Measurements from ENCODE around the gene PSD4. TPM values are rescaled to one million over a fixed set of nuclear protein-coding genes. Genes with fewer than 3 reads are reported as not detected.

PSD4 gene
- total and polyA plus RNA-seq, 10 of the 15 experiments (the other 5 are each of a cell fraction or from before 2014, with no cell fraction given), result 0.68 to 114 (median 35.1) TPM

GRCh38 chr2:113166187-113166645 lies 7.6 kb upstream of the PSD4 start:
- no peaks in the 10 kb centered on the region for H3K79me2 ChIP-seq (ENCODE audit: control insufficient read depth, insufficient read depth, low read length)
- H3K9me3 ChIP-seq (replicated peaks; ENCODE audit: control insufficient read depth, insufficient read depth, low read length), result no peaks in the 10 kb centered on the region; the same call in 2 of the 3 replicates
- CTCF ChIA-PET, result interaction anchor here (0.9 to 5.4 kb wide), 3 partner anchors 9 to 32 kb away, joined by 3 to 29 read pairs (median 4); no protein-coding TSS in a partner anchor
- no peaks in the 10 kb centered on the region for H4K20me1 ChIP-seq (ENCODE audit: control insufficient read depth, insufficient read depth)
- intact Hi-C loops (cut with micrococcal nuclease; ENCODE audit: unreplicated experiment) (no loop called here), in situ Hi-C loops (cut with MboI) (no loop called here)
- no TSS peak for BruUV-seq (replicated peaks)
- H3K4me3 ChIP-seq, result no peak overlapping the region
- RAD21 ChIA-PET (ENCODE audit: unreplicated experiment), result no interaction called here
- DNase-seq (ENCODE audit: low read depth, low spot score), result no peak
- H3K27ac ChIP-seq (ENCODE audit: control insufficient read depth, insufficient read depth), result no peak overlapping the region
- no peaks in the 10 kb centered on the region for H3K36me3 ChIP-seq (ENCODE audit: control insufficient read depth in 2 of 2, insufficient read depth in 2 of 2, low read length in 1 of 2)
- no peak for FAIRE-seq
- no peak overlapping the region for H3K4me2 ChIP-seq (ENCODE audit: control insufficient read depth, insufficient read depth)
- no peaks in the 10 kb centered on the region for H3K27me3 ChIP-seq (replicated peaks in 1 of 2; ENCODE audit: control insufficient read depth in 2 of 2, insufficient read depth in 2 of 2, low read length in 1 of 2)
- SMC1A ChIA-PET (ENCODE audit: uncharacterized antibody, unreplicated experiment), result interaction anchor here (1.1 to 1.5 kb wide), 2 partner anchors 14 to 17 kb away, joined by 3 read pairs; no protein-coding TSS in a partner anchor
- TF ChIP-seq SREBF2 (IDR thresholded peaks at IDR 0.05; ENCODE audit: low read length) (no peak), RB1 (IDR thresholded peaks at IDR 0.05; ENCODE audit: borderline replicate concordance) (no peak), SREBF1 (IDR thresholded peaks at IDR 0.05; ENCODE audit: low read length) (no peak), ATF2 (IDR thresholded peaks at IDR 0.05; ENCODE audit: low read length) (no peak), SMARCA5 (IDR thresholded peaks at IDR 0.05) (no peak), ETV6 (conservative IDR thresholded peaks at IDR 0.05 in 1 of 2, IDR thresholded peaks at IDR 0.05 in 1 of 2; ENCODE audit: borderline replicate concordance in 1 of 2, low read depth in 1 of 2) (no peak), PAX8 (IDR thresholded peaks at IDR 0.05) (no peak), E2F8 (IDR thresholded peaks at IDR 0.05; ENCODE audit: low read depth, partially characterized antibody) (no peak), NFIC (IDR thresholded peaks at IDR 0.05; ENCODE audit: low read depth, low read length) (no peak), RFX5 (IDR thresholded peaks at IDR 0.05; ENCODE audit: low read depth, low read length) (no peak), TARDBP (IDR thresholded peaks at IDR 0.05; ENCODE audit: borderline replicate concordance) (no peak), MYC (IDR thresholded peaks at IDR 0.05; ENCODE audit: insufficient read depth, insufficient read length, insufficient replicate concordance, low read length, severe bottlenecking) (no peak), IRF3 (IDR thresholded peaks at IDR 0.05) (no peak), KLF5 (IDR thresholded peaks at IDR 0.05; ENCODE audit: partially characterized antibody) (no peak), SUPT20H (IDR thresholded peaks at IDR 0.05; ENCODE audit: borderline replicate concordance, control insufficient read depth, low read depth, low read length) (no peak)
- no peak for ATAC-seq
- WGBS (ENCODE audit: insufficient coverage, insufficient replicate concordance, low lambda C conversion rate, missing lambda C conversion rate), result 79% methylated on average over 7 of the region's 7 CpGs
- POLR2A ChIA-PET, result interaction anchor here (1.8 kb wide), 1 partner anchor 8 kb away, joined by 7 read pairs; the partner anchor contains the start of gene PSD4
- no peak overlapping the region for H3K9ac ChIP-seq (ENCODE audit: control insufficient read depth, insufficient read depth, low read length)
- no peak overlapping the region for H2AFZ ChIP-seq (ENCODE audit: control insufficient read depth, low read depth, low read length)
- H3K4me1 ChIP-seq (ENCODE audit: control insufficient read depth, insufficient read depth, low read length), result peaks cover 11% of the 10 kb centered on the region

Measured in GM12878 (cell line).